MM.1S (cell line): Measurements from ENCODE around the gene CCDC80.

Experiments used
- DNase-seq: peaks from one replicate; pipeline ENCODE4 v3.0.0-alpha.2; 2015
- H2AFZ ChIP-seq: fragments of 300-600 bp; sonication (generic); 2 replicates; pipeline ENCODE4 v1.6.0; 2016; ENCODE audit warnings: antibody characterized with exemption, low read length
- H3F3A ChIP-seq: fragments of 300-600 bp; sonication (generic); 2 replicates; pipeline ENCODE4 v1.6.1; 2016; ENCODE audit warnings: mild to moderate bottlenecking, antibody characterized with exemption, low read length, moderate library complexity, mixed read lengths; ENCODE audit not compliant: insufficient read depth
- H3K27ac ChIP-seq: fragments of 300-600 bp; sonication (generic); 2 replicates; pipeline ENCODE4 v1.5.1; 2016; ENCODE audit warnings: mild to moderate bottlenecking, low read length
- H3K27me3 ChIP-seq: fragments of 300-600 bp; sonication (generic); replicated peaks from 2 replicates; pipeline ENCODE4 v1.6.0; 2016; ENCODE audit warnings: low read length; ENCODE audit not compliant: insufficient read depth
- H3K36me3 ChIP-seq: fragments of 300-600 bp; sonication (generic); replicated peaks from 2 replicates; pipeline ENCODE4 v1.6.1; 2016; ENCODE audit warnings: mild to moderate bottlenecking, low read length, mixed read lengths; ENCODE audit not compliant: insufficient read depth
- H3K4me1 ChIP-seq: fragments of 300-600 bp; sonication (generic); 2 replicates; pipeline ENCODE4 v1.6.1; 2016; ENCODE audit warnings: low read length, mixed read lengths
- H3K4me2 ChIP-seq: fragments of 300-600 bp; sonication (generic); 2 replicates; pipeline ENCODE4 v1.6.0; 2016; ENCODE audit warnings: low read depth, low read length
- H3K4me3 ChIP-seq: fragments of 300-600 bp; sonication (generic); 2 replicates; pipeline ENCODE4 v1.5.1; 2016; ENCODE audit warnings: low read length, mixed read lengths
- H3K79me2 ChIP-seq: fragments of 300-600 bp; sonication (generic); 2 replicates; pipeline ENCODE4 v1.6.1; 2016; ENCODE audit warnings: mixed run types, low read length, mixed read lengths
- H3K9ac ChIP-seq: fragments of 300-600 bp; sonication (generic); 2 replicates; pipeline ENCODE4 v1.6.1; 2016; ENCODE audit warnings: low read length, mixed read lengths
- H3K9me2 ChIP-seq: fragments of 300-600 bp; sonication (generic); replicated peaks from 2 replicates; pipeline ENCODE4 v1.6.1; 2016; ENCODE audit warnings: mild to moderate bottlenecking, low read length, mixed read lengths; ENCODE audit not compliant: insufficient read depth
- H3K9me3 ChIP-seq: fragments of 300-600 bp; sonication (generic); replicated peaks from 2 replicates; pipeline ENCODE4 v1.6.1; 2016; ENCODE audit warnings: mild to moderate bottlenecking, low read length, mixed read lengths; ENCODE audit not compliant: insufficient read depth
- H4K20me1 ChIP-seq: fragments of 300-600 bp; sonication (generic); 2 replicates; pipeline ENCODE4 v1.6.1; 2016; ENCODE audit warnings: mild to moderate bottlenecking, low read length, moderate library complexity, mixed read lengths; ENCODE audit not compliant: insufficient read depth
- CTCF ChIP-seq: fragments of 300-600 bp; sonication (generic); IDR thresholded peaks from 2 replicates; pipeline ENCODE4 v1.5.1; 2016; ENCODE audit warnings: antibody characterized with exemption, low read length, mixed read lengths
- EZH2 ChIP-seq: fragments of 300-600 bp; sonication (generic); optimal IDR thresholded peaks from 2 replicates; pipeline ENCODE3; 2017; ENCODE audit warnings: low read depth, mild to moderate bottlenecking, antibody characterized with exemption, low read length, mixed read lengths
- EZH2phosphoT487 ChIP-seq: fragments of 300-600 bp; sonication (generic); IDR thresholded peaks from 2 replicates; pipeline ENCODE4 v1.6.1; 2018; ENCODE audit warnings: antibody characterized with exemption, low read length

Gene CCDC80

GRCh38 chr3:112619295-112619694, 21.6 kb downstream of the CCDC80 start:
- H3K9me3 ChIP-seq, result no peaks in the 10 kb centered on the region
- H3K79me2 ChIP-seq, result no peaks in the 10 kb centered on the region
- H3K36me3 ChIP-seq, result no peaks in the 10 kb centered on the region
- no peaks in the 10 kb centered on the region for H3K27me3 ChIP-seq
- H3K4me1 ChIP-seq, result no peaks in the 10 kb centered on the region; the same call in 1 of the 2 replicates
- no peak overlapping the region for H3K4me3 ChIP-seq
- no peak overlapping the region for H2AFZ ChIP-seq
- TF ChIP-seq EZH2 (no peak), EZH2phosphoT487 (no peak)
- no peak overlapping the region for H3K4me2 ChIP-seq
- H3K9me2 ChIP-seq, result no peaks in the 10 kb centered on the region
- no peak overlapping the region for H3K9ac ChIP-seq
- DNase-seq, result no peak
- H3F3A ChIP-seq, result no peaks in the 10 kb centered on the region
- no peak overlapping the region for H3K27ac ChIP-seq
- H4K20me1 ChIP-seq, result no peaks in the 10 kb centered on the region

DNA sequence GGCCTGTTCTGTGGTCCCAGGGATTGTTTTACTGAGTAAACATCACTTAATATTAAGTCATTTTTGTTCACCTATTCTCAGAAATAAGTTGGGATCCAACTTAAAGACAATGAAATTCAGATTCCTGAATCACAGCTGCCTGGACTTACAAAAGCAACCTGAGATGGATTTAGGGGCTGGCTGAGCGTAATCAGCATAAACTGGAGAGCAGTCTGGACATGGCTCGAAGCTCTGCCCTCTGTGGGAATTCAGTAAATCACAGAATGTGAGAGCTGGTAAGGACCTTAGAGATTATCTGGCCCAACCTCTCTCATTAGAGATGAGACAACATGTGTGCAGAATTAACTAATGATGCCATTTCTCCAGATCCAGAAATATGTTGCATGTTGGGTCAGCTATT, 23.7 kb downstream of the CCDC80 start:
- Histone ChIP-seq H3F3A (no peaks in the 10 kb centered on the region), H3K4me1 (no peaks in the 10 kb centered on the region; the same call in 1 of the 2 replicates), H3K9me2 (no peaks in the 10 kb centered on the region), H3K27ac (no peak overlapping the region), H3K9ac (no peak overlapping the region), H3K4me3 (no peak overlapping the region), H3K79me2 (no peaks in the 10 kb centered on the region), H2AFZ (no peak overlapping the region), H3K9me3 (no peaks in the 10 kb centered on the region), H3K27me3 (no peaks in the 10 kb centered on the region), H3K36me3 (no peaks in the 10 kb centered on the region), H4K20me1 (no peaks in the 10 kb centered on the region), H3K4me2 (no peak overlapping the region)
- DNase-seq, result no peak
- no peak for TF ChIP-seq EZH2
- no peak for TF ChIP-seq EZH2phosphoT487
- TF ChIP-seq CTCF, result no peak

DNA sequence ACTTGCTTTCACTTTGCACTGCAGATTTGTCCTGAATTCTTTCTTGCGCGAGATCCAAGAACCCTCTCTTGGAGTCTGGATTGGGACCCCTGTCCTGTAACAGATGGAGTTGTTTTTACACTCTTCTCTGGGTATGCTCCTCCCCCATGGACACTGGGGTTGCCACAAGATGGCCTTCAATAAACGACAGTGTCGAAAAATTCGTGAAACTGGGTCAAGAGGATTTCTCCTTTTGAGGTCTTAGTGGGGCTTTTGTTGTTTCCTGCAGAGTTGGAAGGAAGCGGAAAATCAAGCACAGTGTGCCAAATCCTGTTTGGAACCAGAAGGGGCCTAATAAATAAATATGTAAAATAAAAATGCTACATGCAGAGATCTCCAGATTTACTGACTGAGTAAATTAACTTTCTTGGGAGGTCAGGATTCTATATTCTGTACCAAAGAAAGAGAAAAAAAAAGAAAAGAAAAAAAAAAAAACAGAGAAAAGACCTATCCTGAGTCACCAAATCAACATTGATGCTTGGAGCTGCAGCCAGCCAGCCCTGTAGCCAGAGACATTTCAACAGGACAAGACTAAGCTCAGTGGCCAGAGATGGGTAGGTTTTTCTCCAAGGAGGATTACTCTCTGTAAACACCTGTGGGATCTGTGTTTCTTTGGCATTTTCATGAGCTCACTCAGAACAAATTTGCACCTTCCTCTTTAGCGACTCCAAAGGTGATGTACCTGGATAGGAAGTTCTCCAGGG, 24.8 kb downstream of the CCDC80 start:
- Histone ChIP-seq H3K4me2 (no peak overlapping the region), H3K79me2 (no peaks in the 10 kb centered on the region), H3K9ac (no peak overlapping the region), H3F3A (no peaks in the 10 kb centered on the region), H3K4me1 (no peaks in the 10 kb centered on the region; the same call in 1 of the 2 replicates), H3K9me2 (no peaks in the 10 kb centered on the region), H2AFZ (no peak overlapping the region), H3K4me3 (no peak overlapping the region), H3K27me3 (no peaks in the 10 kb centered on the region), H4K20me1 (no peaks in the 10 kb centered on the region), H3K9me3 (no peaks in the 10 kb centered on the region), H3K27ac (no peak overlapping the region), H3K36me3 (no peaks in the 10 kb centered on the region)
- no peak for DNase-seq
- TF ChIP-seq EZH2phosphoT487 (no peak), CTCF (no peak), EZH2 (no peak)
